NCI-H146 treated with DMSO at 0.1 percent for 48 hours (cell line): ENCODE measurements around the gene METRNL.

Experiments
- DNase-seq: peaks from one replicate; lab custom pipeline; 2025; ENCODE audit not compliant: unreplicated experiment; lab: John Stamatoyannopoulos, UW

METRNL gene

DNA sequence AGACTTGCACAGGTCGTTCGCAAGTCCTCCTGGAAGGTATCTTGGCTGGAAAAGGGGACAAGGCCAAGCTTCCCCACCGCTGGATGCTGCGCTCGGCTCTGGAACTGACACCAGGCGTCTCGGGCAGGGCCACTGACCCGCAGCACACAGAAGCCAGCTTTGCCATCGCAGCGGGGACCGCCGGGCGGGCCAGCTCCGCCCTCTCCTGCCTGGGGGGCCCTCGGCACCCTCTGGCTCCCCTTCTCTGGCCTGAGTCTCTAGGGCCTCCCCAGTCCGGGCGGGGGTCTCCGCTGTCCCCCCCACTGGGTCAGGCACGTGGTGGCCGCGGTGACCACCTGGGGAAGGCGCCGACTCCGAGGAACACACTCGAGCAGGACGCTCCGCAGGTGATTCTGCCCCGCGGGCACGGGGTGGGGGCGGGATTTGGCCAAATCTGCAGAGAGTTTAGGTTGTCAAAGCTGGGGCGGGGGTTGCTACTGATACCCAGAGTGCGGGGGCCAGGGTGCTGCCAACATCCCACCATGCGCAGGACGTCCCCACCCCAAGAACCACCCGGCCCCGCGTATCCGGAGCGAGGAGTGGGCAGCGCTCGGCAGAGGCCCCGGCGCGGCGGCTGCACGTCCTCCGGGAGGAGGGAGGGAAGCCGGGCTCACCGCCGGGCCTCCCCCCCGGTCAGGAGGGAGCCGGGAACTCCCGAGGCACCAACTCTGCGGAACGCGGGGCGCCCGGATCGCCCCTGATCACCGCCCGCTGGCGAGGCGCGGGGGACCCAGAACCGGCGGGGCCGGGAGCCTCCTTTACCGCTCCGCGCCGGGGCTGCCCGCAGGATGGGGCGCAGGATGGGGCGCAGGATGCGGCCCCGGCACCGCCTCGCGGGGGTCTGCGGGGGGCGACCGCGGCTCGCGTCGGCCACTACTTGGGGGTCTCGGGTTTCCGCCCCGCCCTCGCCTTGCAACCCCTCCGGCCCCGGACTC is 744 bp upstream of the METRNL start:
- no peak for DNase-seq

DNA sequence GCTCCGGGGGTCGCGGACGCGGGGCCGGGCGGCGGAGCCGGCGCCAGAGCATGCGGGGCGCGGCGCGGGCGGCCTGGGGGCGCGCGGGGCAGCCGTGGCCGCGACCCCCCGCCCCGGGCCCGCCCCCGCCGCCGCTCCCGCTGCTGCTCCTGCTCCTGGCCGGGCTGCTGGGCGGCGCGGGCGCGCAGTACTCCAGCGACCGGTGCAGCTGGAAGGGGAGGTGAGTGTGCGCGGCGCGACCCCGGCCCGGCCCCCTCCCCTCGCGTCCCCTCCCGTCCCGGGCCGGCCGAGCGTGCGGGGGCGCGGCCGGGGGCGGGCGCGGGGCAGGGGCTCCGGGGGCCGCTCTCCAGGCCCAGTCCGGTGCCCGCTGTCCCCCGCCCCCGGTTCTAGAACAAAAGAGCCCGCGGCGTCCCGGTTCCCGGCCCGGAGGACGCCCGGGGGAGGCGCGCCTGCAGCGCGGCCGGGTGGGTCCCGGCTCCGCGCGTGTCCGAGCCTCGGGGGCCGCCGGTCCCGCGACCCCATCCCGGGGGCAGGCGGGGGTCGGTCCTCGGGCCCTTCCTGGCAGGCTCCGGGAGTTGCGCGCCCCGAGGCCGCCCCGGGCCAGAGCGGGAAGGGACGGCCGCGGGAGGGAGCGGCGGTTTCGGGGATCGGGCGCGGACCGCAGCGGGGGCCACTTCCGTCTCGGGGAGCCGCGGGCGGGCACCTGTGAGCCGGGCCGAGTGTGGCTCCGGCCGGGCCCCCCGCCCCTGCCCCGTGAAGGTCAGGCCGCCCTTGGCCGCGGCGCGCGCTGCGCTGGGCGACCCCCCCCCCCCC is 563 bp downstream of the METRNL start:
- DNase-seq = no peak

DNA sequence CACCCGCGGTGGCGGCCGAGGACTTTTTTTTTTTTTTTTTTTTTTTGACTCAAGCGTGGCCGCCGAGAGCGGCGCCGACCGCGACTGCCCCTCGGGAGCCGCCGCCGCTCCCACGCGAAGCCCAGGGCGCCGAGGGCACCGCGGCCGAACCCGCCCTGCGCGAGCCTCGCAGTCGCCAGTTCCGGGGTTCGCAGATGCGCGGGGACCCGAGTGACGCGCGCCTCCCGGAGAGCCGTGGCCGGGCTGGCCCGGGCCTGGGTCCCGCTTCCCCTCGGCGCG is 1.1 kb downstream of the METRNL start:
- DNase-seq = no peak

DNA sequence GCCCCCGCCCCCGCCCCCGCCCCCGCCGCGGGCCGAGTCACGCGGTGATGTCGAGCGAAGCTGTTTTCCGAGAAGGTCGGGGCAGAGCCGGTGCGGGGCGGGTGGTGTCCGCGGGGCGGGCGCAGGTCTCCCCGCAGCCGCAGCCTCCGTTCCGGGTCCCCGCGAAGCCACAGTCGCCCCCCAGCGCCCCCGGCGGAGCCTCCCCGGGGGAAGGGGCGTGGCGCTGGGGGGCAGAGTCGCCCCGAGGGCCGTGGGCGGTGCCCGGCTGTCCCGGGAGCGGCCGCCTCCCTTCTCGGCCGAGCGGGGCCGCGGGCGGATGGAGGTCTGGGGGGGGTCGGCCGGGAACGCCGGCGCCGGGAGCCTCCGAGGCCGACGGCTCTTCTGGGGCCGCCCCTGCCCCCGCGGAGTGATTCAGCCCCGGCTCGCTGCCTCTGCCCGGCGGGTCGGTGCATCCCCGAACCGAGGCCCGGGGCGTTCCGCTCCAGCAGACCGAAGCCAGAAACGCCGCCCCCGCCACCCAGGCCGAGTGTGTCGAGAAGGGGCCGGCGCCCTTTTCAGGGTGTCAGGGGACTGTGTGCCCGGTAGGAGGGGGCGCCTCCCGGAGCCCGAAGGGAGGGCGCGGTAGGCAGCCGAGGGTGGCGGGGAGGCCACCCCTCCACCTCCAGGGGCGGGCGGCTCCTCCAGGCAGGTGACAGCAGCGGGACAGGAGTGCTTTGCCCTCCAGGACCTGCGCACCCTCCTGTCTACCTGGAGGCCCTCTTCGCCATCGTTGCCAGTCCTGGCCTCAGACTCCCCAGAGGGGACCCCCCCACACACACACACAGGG is 1.7 kb downstream of the METRNL start:
- DNase-seq = no peak

DNA sequence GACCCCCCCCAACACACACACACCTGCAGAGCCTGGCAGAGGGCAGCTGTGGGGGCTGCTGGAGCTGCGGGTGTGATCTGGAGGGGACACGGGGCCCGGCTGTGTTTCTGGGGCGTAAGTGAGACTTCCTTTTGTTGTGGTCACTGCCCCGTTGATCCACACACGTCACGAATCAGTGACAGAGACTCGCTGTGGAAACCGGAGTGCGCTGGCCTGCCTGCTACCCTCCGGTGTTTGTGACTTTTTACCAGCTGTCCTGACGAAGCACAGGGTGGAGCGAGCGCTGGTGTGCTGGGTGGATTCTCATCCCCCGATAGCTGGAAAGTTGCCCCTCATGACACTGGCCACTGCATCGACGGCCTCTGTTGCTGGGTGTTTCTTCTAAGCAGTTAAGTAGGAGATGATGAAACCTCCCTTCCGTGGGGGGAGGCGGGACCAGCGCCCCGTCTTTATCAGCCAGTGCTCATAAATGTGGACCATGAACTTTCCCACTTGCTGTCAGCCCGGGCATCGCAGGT is 2.3 kb downstream of the METRNL start:
- DNase-seq = no peak

DNA sequence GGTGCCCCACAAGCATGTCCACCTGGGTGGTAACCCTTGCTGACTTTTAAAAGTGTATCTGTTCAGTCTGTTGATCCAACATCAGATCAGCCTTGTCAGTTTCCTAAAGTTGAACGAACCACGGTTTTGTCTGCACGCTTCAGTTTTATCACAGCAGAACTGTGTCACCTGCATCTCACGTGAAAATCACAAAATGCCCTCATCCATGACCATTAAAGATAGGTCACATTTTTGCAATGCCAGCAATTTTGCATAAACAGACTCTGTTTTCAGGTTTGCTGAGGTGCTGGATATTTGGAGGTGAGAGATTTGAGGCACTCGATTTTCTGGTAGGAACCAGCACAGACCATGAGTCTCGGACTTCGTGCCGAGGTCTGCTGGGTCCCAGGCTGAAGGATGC is 3.0 kb downstream of the METRNL start:
- DNase-seq = no peak

DNA sequence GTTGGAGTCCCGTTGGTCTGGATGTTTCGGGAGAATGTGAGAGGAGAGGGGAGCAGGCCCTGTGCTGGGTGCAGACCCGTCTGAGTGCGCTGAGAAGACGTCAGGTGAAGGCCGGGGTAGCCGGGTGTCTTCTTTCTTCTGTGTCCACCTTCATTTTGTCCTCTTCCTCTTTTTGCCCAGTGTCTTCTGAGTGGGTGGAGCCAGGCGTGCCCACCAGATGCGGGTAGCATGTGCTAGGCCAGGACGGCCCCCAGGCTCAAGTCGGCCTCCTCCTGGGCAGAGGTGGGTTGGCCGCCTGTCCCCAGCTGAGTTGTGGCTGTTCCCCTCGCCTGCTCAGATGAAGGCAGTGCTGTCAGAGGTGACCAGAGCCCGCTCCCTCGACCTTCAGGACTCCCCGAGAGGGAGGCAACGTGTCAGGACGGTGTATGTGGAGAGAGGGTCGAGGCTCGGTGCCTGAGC is 3.5 kb downstream of the METRNL start:
- no peak for DNase-seq

DNA sequence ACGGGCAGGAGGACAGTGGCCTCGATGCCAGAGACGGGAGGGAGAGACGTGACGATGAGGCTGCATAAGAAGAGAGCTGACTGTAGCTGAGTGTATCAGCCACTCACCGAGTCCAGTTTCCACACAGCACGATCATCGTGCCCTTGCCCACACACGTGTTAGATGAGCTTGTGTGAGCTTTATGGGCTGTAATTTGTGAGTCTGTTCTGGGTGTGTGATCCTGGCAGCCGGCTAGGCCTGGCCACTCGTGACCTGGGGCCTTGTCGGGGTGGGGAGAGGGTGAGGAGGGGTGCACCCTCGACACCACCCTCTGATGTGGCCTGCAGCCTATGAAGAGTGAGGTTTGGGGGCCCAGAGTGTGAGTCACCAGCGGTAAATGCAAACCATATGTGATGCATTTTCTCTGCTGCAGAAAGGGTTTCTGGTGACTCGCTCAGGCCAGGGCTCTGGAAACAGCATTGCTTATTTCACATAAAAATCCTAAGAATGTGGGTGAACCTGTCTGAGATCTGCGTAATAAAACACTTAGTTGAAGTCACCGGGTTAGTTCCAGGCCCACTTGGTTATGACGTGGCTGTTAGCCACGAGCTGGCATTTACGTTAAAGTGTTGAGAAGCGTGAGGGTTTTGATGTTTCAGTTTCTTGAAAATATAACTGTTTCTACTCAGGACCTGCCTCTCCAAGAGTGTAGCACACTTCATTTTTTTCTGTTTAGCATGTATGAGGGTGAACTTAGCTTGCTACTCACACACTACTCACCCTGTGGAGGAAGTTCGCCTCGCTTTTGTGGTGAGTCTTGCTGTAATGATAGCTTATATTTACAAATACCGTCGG is 4.2 kb downstream of the METRNL start:
- DNase-seq = no peak

DNA sequence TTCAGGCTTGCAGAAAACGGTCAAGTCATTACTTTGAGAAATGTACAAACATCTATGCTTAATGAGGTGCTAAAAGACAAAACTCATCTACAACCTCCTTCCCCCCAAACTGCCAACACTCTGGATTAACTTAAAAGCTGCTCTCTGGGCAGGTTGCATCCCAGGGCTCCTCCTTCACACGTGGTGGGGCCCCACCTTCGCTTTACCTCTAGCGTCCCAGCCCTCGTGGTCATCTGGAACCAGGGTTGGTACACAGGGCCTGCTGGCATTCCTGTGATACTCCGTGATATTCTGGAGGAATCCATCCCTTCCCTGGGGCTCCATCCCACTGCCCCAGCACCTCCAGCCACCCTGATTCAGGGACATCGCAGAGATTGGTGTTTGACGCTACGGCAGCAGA is 4.8 kb downstream of the METRNL start:
- DNase-seq = no peak

DNA sequence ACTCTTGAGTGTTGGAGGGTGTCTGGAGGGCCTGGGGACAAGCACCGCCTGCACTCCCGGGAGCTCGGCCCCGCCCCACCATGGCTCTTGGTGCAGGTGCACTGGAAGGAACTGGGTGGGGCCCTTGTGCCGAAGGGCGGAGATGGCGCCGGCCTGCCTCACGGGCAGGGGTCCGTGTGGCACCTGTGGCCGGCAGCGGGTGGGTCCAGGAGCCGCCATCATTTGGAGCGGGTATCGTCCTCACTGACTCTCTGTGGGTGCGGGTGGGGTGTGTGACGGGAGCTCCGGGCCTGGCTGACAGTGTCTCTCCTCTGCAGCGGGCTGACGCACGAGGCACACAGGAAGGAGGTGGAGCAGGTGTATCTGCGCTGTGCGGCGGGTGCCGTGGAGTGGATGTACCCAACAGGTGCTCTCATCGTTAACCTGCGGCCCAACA is 5.2 kb downstream of the METRNL start:
- no peak for DNase-seq

DNA sequence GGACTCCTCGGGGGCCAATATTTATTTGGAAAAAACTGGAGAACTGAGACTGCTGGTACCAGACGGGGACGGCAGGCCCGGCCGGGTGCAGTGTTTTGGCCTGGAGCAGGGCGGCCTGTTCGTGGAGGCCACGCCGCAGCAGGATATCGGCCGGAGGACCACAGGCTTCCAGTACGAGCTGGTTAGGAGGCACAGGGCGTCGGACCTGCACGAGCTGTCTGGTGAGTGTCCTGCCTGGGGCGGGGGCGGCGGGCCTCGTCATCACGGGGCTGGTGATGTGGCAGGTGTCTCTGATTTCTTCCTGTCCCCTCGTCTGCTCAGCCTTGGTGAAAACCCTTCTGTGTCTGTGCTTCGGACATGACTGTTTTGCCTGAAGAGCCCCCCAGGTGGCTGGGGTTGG is 5.7 kb downstream of the METRNL start:
- DNase-seq = no peak

DNA sequence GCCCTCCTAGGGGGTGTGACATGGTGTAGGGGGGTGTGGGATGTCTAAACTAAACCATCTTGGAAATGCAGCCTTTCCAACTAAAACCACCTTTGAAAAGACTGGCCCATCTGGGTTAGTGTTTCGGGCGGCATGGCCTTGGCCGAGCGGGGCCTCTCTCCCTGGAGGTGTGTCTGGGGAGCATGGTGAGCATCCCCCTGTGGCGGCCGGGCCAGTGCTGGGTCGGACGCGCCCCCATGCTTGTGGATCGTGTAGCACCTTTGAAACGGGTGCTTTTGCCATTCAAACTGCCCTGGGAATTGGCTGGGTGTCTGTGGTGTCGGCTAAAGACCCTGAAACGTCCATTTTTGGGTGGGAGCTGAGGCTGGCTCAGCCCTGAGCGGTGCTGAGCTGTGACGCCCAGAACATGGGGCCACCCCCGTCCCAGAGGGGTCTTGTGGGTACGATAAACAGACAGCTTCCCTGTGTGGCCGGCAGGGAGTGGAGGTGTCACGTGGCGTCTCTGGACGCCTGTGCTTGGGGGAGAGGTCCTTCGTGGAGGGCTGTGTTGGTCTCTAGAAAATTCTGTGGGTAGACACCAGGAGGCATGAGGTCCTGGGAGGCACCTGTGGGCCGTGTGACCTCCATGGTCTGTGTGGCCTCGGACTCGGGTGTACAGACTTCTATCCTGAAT is 6.3 kb downstream of the METRNL start:
- no peak for DNase-seq

DNA sequence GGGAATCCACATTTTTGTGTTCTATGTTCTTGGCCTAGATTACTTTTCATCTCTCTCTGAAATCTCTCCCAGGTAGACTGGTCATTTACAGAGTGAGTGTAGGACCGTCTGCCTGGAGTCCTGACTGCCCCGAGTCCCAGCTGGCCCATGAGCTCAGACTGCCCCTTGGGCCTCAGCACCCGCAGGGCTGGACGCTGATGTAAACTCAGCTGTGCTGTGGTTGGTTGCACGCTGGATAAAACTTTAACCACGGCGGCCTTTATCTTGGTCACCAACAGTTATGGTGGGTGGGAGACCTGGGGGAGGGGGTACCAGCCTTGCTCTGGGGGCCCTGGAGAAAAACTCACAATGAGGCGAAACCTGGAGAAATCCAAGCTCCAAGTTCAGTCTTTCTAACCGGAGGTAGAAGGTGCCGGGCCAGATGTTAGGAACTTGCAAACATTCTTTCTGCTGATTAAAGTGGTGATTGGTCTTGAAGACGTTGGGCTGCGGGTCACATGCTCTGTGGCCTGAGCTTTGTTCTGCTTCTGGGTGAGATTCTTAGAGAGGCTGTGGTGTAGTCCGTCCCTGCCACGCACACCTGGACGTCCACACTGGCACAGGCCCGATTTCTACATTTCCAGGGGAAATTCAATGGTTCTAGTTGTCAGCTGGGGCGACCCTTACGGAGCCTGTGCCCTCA is 6.9 kb downstream of the METRNL start:
- DNase-seq = no peak

DNA sequence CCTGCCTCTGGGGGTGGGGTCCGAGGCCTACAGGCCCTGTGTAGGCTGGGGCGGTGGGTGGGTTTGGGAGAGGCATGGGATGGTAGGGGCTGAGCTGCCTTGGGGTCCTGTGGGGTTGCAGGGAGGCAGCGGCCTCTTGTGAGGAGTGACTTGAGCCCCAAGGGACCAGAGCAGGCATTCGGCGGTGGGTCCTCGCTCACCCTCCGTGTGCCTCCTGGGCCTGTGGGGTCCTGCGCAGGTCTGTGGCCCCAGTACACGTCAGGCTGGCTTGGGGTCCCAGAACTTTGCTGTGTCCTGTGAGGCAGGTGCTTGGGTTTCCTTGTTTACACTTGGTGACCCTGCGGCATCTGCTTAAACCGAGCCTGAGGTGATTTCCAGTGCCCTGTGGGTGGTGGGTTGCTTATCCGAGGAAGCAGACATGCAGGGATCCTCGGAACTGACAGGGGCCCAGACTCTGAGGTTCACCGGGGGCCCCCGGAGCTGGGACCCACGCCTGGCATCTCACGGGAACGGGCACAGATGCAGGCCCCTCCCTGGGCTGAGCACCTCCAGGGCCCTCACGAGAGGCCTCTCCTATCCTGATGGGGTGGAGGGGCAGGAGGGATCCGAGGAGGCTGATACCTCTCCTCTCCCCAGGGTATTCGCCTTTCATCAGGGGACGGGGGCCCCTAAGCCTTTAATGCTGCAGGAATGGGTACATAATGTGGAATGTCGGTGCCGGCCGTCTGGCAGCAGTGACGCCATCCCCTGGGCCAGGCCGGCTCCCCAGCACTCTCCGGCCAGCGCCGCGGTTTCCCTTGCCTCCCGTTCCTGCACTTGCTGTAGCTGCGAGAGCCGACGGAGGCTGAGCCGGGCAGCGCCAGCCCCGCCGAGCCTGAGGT is 7.7 kb downstream of the METRNL start:
- no peak for DNase-seq

DNA sequence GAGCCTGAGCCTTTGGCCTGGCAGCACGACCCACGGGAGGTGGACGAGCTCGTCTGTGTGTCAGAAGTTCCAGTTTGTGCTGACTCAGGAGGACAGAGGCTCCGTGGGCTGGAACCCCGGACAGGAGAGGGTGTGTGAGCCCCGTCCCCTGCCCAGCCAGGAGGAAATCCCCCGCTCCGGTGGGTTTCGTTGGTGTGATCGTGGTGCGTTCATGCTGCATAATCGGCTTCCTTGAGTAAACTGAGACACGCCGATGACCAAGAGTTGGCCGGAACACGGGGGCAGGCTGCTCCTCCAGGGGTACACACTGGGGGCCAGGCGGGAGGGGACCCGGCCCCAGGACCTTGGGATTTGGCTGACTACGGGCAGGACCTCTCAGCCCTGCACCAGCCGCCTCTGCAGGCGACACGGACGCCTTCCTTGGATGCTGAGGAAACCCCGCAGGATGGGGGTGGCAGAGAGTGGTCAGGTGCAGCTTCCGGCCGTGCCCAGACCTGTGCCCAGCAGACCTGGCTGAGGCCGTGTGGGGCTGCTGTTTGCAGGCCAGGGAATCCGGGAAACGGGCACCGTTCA is 8.5 kb downstream of the METRNL start:
- DNase-seq = no peak

DNA sequence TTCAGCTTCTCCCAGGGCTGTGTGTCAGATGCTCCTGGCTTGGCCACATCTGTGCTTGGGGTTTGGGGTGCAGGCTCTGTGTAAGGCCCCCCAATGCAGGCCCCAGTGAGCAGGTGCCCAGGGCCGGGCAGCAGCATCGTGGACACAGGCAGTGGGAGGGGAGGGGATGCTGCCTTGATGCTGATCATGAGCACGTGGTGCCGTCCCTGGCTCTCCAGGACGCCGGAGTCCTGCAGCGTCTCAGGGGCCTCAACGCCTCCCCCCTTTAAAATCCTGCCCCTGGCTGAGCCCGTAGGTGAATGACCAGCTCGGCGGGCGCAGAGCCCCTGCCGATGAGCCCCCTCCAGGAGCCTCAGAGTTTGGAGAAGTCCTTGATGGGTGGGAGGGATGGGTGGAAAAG is 9.0 kb downstream of the METRNL start:
- no peak for DNase-seq

DNA sequence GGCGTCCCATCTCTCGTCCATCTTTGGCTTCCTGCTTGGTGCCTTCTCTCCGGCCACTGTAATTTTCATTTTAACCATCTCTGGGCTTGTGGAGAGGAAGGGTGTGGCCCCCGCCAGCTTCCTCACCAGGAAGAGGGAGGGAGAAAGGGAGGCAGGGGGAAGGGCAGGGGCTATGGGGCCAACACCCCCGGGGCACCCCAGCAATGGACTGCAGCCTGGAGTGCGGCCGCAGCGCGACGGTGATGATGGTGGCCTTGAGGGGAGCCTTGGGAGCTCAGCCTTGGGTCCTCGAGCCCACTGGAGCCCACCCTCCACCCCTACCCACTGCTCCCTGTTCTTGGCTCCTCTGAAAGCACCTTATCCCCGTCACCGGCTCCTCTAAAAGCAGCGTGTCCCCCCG is 9.5 kb downstream of the METRNL start:
- DNase-seq = no peak
